ENCODE measurements around the gene CACNA1A.

Gene CACNA1A

GRCh38 chr19:13238891-13239534, 267.3 kb downstream of the CACNA1A start:
- TF ChIP-seq CTCF (conservative IDR thresholded peaks at IDR 0.05) (no peak), ZFX (IDR thresholded peaks at IDR 0.05) (no peak)
- H3K27ac ChIP-seq, result no peak overlapping the region

- no peak overlapping the region for H3K27ac ChIP-seq
- TF ChIP-seq CTCF (conservative IDR thresholded peaks at IDR 0.05) (peak; percentile 82), ZFX (IDR thresholded peaks at IDR 0.05) (no peak)
Measured at GRCh38 chr19:13234518-13234917, 271.8 kb downstream of the CACNA1A start.

GRCh38 chr19:13231663-13232062, 274.6 kb downstream of the CACNA1A start:
- TF ChIP-seq ZFX (IDR thresholded peaks at IDR 0.05) (no peak), CTCF (conservative IDR thresholded peaks at IDR 0.05) (no peak)
- no peak overlapping the region for H3K27ac ChIP-seq

- no peak overlapping the region for H3K27ac ChIP-seq
- TF ChIP-seq CTCF (conservative IDR thresholded peaks at IDR 0.05), result no peak
Measured at GRCh38 chr19:13229246-13229645, 277.0 kb downstream of the CACNA1A start.

GRCh38 chr19:13228561-13228960, 277.7 kb downstream of the CACNA1A start:
- no peak; the same call in 1 of the 2 replicates for TF ChIP-seq CTCF (conservative IDR thresholded peaks at IDR 0.05)
- TF ChIP-seq ZFX (IDR thresholded peaks at IDR 0.05), result no peak
- no peak overlapping the region for H3K27ac ChIP-seq

- no peak for TF ChIP-seq ZFX (IDR thresholded peaks at IDR 0.05)
- no peak for TF ChIP-seq CTCF (conservative IDR thresholded peaks at IDR 0.05)
Measured at GRCh38 chr19:13226983-13227382, 279.3 kb downstream of the CACNA1A start.

GRCh38 chr19:13225973-13226865, 280.1 kb downstream of the CACNA1A start:
- TF ChIP-seq CTCF (conservative IDR thresholded peaks at IDR 0.05) (no peak), ZFX (IDR thresholded peaks at IDR 0.05) (no peak)
- H3K27ac ChIP-seq, result no peak overlapping the region

More at GRCh38 chr19:13226983-13227382, 279.3 kb downstream of the CACNA1A start:
- H3K27ac ChIP-seq, result no peak overlapping the region

Measured in C4-2B (cell line).